KMS-11 (cell line): ENCODE measurements around the gene ST6GALNAC4.

ENCODE experiments used
- H2AFZ ChIP-seq: fragments of 200-600 bp; sonication (generic); 2 replicates; pipeline ENCODE4 v1.6.1; 2016; ENCODE audit warnings: antibody characterized with exemption, mixed run types, low read depth
- H3K27ac ChIP-seq: fragments of 200-600 bp; sonication (generic); 2 replicates; pipeline ENCODE4 v1.6.1; 2016; ENCODE audit warnings: mild to moderate bottlenecking, mixed run types
- H3K27me3 ChIP-seq: fragments of 200-600 bp; sonication (generic); 2 replicates; pipeline ENCODE4 v1.6.1; 2017; ENCODE audit warnings: mild to moderate bottlenecking, low read depth, mixed run types, moderate library complexity; ENCODE audit not compliant: insufficient read depth
- H3K36me3 ChIP-seq: fragments of 200-600 bp; sonication (generic); 2 replicates; pipeline ENCODE4 v1.6.1; 2017; ENCODE audit warnings: mild to moderate bottlenecking, mixed run types; ENCODE audit not compliant: insufficient read depth
- H3K4me1 ChIP-seq: fragments of 200-600 bp; sonication (generic); 2 replicates; pipeline ENCODE4 v1.6.1; 2016; ENCODE audit warnings: mild to moderate bottlenecking, low read depth, mixed run types; ENCODE audit not compliant: poor library complexity, severe bottlenecking
- H3K4me2 ChIP-seq: fragments of 200-600 bp; sonication (generic); 2 replicates; pipeline ENCODE4 v1.7.0; 2016; ENCODE audit warnings: mild to moderate bottlenecking, mixed run types
- H3K4me3 ChIP-seq: fragments of 200-600 bp; sonication (generic); IDR thresholded peaks from 2 replicates; pipeline ENCODE4 v1.6.1; 2017; ENCODE audit warnings: low read depth, low read length, mixed read lengths; ENCODE audit not compliant: insufficient read depth
- H3K79me2 ChIP-seq: fragments of 200-600 bp; sonication (generic); 2 replicates; pipeline ENCODE4 v1.6.1; 2016; ENCODE audit warnings: low read depth, mixed run types; ENCODE audit not compliant: insufficient read depth
- H3K9ac ChIP-seq: fragments of 200-600 bp; sonication (generic); 2 replicates; pipeline ENCODE4 v1.6.1; 2016; ENCODE audit warnings: mild to moderate bottlenecking, mixed run types
- H4K20me1 ChIP-seq: fragments of 200-600 bp; sonication (generic); 2 replicates; pipeline ENCODE4 v1.6.1; 2016; ENCODE audit warnings: mild to moderate bottlenecking, mixed run types; ENCODE audit not compliant: insufficient read depth
- TF ChIP-seq, protein P1 (sequence below): fragments of 200-600 bp; sonication (generic); conservative IDR thresholded peaks from 2 replicates; pipeline ENCODE4 v1.6.1; 2017; ENCODE audit warnings: low read depth, mild to moderate bottlenecking, antibody characterized with exemption, low read length, moderate library complexity, mixed read lengths

ST6GALNAC4 gene, protein sequence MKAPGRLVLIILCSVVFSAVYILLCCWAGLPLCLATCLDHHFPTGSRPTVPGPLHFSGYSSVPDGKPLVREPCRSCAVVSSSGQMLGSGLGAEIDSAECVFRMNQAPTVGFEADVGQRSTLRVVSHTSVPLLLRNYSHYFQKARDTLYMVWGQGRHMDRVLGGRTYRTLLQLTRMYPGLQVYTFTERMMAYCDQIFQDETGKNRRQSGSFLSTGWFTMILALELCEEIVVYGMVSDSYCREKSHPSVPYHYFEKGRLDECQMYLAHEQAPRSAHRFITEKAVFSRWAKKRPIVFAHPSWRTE

DNA sequence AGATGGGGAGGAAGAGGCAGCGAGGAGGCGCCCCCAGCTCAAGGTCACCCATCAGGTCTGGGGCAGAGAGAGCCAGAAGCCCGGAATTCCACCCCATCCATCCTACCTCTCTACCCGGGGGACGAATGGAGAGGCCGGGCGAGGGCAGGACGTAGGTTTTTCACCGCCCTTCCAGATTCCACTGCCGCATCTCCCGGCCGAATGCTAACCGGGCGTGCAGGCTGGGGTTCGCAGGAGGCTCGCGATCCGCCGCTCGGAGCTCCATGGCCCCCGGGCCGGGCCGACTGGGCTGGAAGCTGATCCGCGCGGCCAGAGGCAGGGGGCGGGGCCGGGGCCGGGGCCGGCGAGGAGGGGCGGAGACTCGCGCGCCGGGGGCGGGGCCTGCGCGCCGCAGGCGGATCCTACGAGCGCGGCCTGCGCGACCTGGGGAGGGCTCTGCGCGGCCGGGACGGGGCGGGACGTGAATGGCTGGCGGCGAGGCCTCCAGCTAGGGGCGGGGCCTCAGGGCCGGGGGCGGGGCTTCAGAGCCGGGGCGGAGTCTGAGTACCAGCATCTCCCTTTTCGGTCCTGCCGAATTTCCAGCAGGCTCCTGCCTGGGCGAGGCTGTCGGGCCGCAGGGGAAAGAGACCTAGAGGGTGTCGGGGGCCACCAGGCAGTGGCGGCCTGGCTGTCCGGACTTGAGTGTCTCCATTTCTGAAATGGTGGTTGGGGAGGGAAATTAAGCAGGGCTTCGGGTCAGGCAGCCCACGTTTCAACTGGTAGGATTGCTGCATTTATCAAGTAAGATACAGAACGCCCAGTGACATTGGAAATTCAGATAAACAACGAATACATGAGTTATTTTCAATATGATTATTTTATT lies at the start of gene ST6GALNAC4:
Gene ST6GALNAC4, minus strand, starts transcription at position 322 of the 862 bp plus-strand sequence. CDS start 622 bp downstream, outside the sequence.
- Histone ChIP-seq H3K4me3 (no peak within 1 kb of the TSS), H3K36me3 (peaks cover 9% of the 10 kb centered on the region; the same call in 1 of the 2 replicates), H3K27me3 (no peaks in the 10 kb centered on the region), H4K20me1 (no peaks in the 10 kb centered on the region), H3K4me2 (peak within 1 kb of the TSS; percentile 97), H3K27ac (peak within 1 kb of the TSS; percentile 97), H3K79me2 (peaks cover 63% of the 10 kb centered on the region), H2AFZ (no peak within 1 kb of the TSS), H3K9ac (peak within 1 kb of the TSS; percentile 97), H3K4me1 (peaks cover 83% of the 10 kb centered on the region)
- TF ChIP-seq, protein P1, sequence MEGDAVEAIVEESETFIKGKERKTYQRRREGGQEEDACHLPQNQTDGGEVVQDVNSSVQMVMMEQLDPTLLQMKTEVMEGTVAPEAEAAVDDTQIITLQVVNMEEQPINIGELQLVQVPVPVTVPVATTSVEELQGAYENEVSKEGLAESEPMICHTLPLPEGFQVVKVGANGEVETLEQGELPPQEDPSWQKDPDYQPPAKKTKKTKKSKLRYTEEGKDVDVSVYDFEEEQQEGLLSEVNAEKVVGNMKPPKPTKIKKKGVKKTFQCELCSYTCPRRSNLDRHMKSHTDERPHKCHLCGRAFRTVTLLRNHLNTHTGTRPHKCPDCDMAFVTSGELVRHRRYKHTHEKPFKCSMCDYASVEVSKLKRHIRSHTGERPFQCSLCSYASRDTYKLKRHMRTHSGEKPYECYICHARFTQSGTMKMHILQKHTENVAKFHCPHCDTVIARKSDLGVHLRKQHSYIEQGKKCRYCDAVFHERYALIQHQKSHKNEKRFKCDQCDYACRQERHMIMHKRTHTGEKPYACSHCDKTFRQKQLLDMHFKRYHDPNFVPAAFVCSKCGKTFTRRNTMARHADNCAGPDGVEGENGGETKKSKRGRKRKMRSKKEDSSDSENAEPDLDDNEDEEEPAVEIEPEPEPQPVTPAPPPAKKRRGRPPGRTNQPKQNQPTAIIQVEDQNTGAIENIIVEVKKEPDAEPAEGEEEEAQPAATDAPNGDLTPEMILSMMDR: no peak

DNA sequence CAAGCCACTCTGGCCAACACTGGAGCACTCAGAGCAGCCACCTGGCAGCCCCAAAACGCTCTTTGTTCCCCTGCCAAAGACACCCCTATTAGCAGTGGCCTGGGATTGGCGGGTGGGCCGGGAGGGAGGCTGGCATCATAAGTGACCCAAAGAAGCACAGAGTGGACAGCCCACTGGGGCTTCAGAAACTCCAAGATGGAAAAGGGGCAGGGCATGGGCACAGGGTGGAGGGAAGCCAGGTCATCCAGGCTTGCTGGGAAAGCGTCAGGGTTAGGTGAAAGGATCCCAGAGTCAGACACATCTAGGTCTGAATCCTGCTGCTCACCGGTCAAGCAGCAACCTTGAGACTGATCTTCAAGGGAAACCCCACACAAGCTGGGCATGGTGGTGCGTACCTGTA lies 49.1 kb upstream of the ST6GALNAC4 start:
- H3K36me3 ChIP-seq: no peaks in the 10 kb centered on the region
- no peak overlapping the region for H3K27ac ChIP-seq
- no peaks in the 10 kb centered on the region for H4K20me1 ChIP-seq
- peaks cover 46% of the 10 kb centered on the region for H3K4me1 ChIP-seq
- peaks cover 32% of the 10 kb centered on the region for H3K79me2 ChIP-seq
- no peaks in the 10 kb centered on the region for H3K27me3 ChIP-seq
- H3K4me2 ChIP-seq: no peak overlapping the region
- no peak overlapping the region for H2AFZ ChIP-seq
- TF ChIP-seq, protein P1: no peak
- H3K4me3 ChIP-seq: no peak overlapping the region
- no peak overlapping the region for H3K9ac ChIP-seq

DNA sequence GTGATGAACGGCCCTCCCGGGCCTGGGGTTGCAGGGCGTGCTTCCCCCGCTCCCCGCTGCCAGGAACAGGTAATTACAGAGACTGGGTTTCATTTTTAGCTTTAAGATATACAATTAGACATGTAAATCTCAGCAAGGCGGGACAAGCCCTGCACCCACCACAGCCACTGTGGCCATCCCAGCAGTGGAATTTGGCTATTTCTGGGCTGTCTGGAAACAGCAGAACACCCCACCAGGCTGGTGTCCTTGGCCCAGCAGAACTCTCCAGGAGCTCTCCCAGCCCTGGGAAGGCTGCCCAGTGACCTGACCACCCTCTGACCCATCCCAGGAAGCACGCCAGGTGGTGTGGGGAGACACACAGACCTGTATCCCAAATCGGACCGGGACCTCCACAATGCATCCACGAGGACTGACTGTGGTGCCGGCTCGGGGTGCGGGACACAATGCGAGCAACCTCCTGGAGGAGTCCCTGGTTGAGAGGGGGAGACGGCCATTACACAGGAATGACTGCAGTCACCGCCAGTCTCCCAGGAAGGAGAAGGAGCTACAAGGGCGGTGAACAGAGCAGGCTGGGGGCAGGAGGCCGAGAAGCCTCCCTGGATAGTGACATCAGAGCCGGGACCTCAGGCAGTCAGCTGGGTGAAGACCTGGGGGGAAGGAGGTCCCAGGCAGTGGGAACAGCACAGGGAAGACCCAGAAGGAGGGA lies 46.7 kb upstream of the ST6GALNAC4 start:
- no peak overlapping the region for H3K27ac ChIP-seq
- H3K36me3 ChIP-seq: no peaks in the 10 kb centered on the region
- no peak overlapping the region for H3K4me3 ChIP-seq
- no peaks in the 10 kb centered on the region for H4K20me1 ChIP-seq
- H3K27me3 ChIP-seq: no peaks in the 10 kb centered on the region
- H2AFZ ChIP-seq: no peak overlapping the region
- H3K9ac ChIP-seq: no peak overlapping the region
- peaks cover 22% of the 10 kb centered on the region for H3K79me2 ChIP-seq
- H3K4me2 ChIP-seq: no peak overlapping the region
- peaks cover 28% of the 10 kb centered on the region for H3K4me1 ChIP-seq
- TF ChIP-seq, protein P1: no peak

DNA sequence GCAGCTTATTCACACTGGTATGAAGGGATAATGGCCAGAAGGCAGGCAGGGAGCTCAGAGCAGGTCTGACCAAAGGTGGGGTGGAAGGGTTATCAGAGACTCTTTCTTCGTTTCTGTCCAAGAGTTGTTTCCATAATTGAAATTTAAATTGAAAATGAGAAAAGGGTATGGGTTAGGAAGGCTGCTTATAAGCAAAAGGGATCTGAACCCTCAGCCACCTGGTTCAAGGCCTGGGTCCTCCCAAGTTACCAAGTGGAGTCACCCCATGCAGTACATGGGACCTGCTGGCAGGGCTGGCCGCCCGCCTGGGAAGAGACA lies 46.2 kb upstream of the ST6GALNAC4 start:
- Histone ChIP-seq H2AFZ (no peak overlapping the region), H3K27ac (no peak overlapping the region)

More for the DNA sequence above, 46.2 kb upstream of the ST6GALNAC4 start:
- Histone ChIP-seq H3K4me3 (no peak overlapping the region), H3K79me2 (peaks cover 17% of the 10 kb centered on the region; the same call in 1 of the 2 replicates), H3K36me3 (no peaks in the 10 kb centered on the region), H3K27me3 (no peaks in the 10 kb centered on the region), H4K20me1 (no peaks in the 10 kb centered on the region), H3K4me2 (no peak overlapping the region), H3K4me1 (peaks cover 23% of the 10 kb centered on the region), H3K9ac (no peak overlapping the region)
- TF ChIP-seq, protein P1: no peak
